Liver (tissue), 9 donors: ENCODE data around the gene GAN. TPM values are rescaled to one million over a fixed set of nuclear protein-coding genes. Genes with fewer than 3 reads are reported as not detected.

ENCODE experiments used
- DNase-seq: peaks from one replicate; pipeline ENCODE4 v3.0.0-alpha.2; 2017; ENCODE audit warnings: low spot score
- H3K27ac ChIP-seq, 2 donors: one replicate each; pipeline ENCODE4 v1.7.0; 2013; ENCODE audit warnings: inconsistent platforms in 2 of 2, low read length in 2 of 2, control low read depth in 1 of 2, low read depth in 1 of 2, mild to moderate bottlenecking in 1 of 2
- H3K27me3 ChIP-seq, 4 donors: one replicate each; pipeline versions ENCODE4 v1.6.1 to v1.7.0; 2013; ENCODE audit warnings: low read length in 3 of 4, inconsistent platforms in 1 of 4, mild to moderate bottlenecking in 1 of 4, moderate library complexity in 1 of 4; ENCODE audit not compliant: control insufficient read depth in 4 of 4, insufficient read depth in 4 of 4
- H3K36me3 ChIP-seq, 4 donors: one replicate each; pipeline versions ENCODE4 v1.6.1 to v1.7.0; 2013; ENCODE audit warnings: low read length in 3 of 4, mild to moderate bottlenecking in 3 of 4, low read depth in 1 of 4, moderate library complexity in 1 of 4; ENCODE audit not compliant: control insufficient read depth in 4 of 4, insufficient read depth in 3 of 4
- H3K4me1 ChIP-seq, 4 donors: one replicate each; pipeline versions ENCODE4 v1.6.1 to v1.7.0; 2013; ENCODE audit warnings: low read length in 3 of 4, mild to moderate bottlenecking in 3 of 4, moderate library complexity in 1 of 4; ENCODE audit not compliant: control insufficient read depth in 4 of 4, insufficient read depth in 4 of 4
- H3K4me3 ChIP-seq, 3 donors: one replicate each; pipeline versions ENCODE4 v1.6.1 to v1.7.0; 2013; ENCODE audit warnings: low read length in 3 of 3, control low read depth in 1 of 3, low read depth in 1 of 3, mild to moderate bottlenecking in 1 of 3
- H3K9ac ChIP-seq, 2 donors: one replicate each; pipeline ENCODE4 v1.7.0; 2013; ENCODE audit warnings: low read length in 2 of 2, mild to moderate bottlenecking in 2 of 2, moderate library complexity in 2 of 2, control low read depth in 1 of 2, low read depth in 1 of 2
- H3K9me3 ChIP-seq, 4 donors: one replicate each; pipeline versions ENCODE4 v1.6.1 to v1.7.0; 2013; ENCODE audit warnings: low read length in 3 of 4; ENCODE audit not compliant: control insufficient read depth in 4 of 4
- ATF3 ChIP-seq: IDR thresholded peaks from 2 replicates; pipeline ENCODE4 v1.6.1; 2016; ENCODE audit warnings: antibody characterized with exemption
- CTCF ChIP-seq: fragments of 150-350 bp; IDR thresholded peaks from 2 replicates; pipeline ENCODE4 v1.5.1; 2017; ENCODE audit warnings: improper control_type of control experiment, low read depth, low read length; ENCODE audit not compliant: missing input control
- EGR1 ChIP-seq, 2 donors: IDR thresholded peaks; 2 replicates each; pipeline ENCODE4 v1.6.1; 2016 to 2018; ENCODE audit warnings: antibody characterized with exemption in 2 of 2, low read depth in 2 of 2
- FOXA1 ChIP-seq: IDR thresholded peaks from 2 replicates; pipeline ENCODE4 v1.6.1; 2016; ENCODE audit warnings: antibody characterized with exemption
- FOXA2 ChIP-seq: IDR thresholded peaks from 2 replicates; pipeline ENCODE4 v1.6.1; 2016; ENCODE audit warnings: antibody characterized with exemption
- GABPA ChIP-seq, 2 donors: IDR thresholded peaks in 1 of 2; conservative IDR thresholded peaks in 1 of 2; 2 replicates each; pipeline ENCODE4 v1.6.1; 2016; ENCODE audit warnings: antibody characterized with exemption in 2 of 2, mild to moderate bottlenecking in 1 of 2, moderate library complexity in 1 of 2
- HNF4A ChIP-seq, 2 donors: conservative IDR thresholded peaks; 2 replicates each; pipeline ENCODE4 v1.6.1; 2016; ENCODE audit warnings: antibody characterized with exemption in 2 of 2, mild to moderate bottlenecking in 2 of 2
- HNF4G ChIP-seq: IDR thresholded peaks from 2 replicates; pipeline ENCODE4 v1.6.1; 2016; ENCODE audit warnings: antibody characterized with exemption
- JUND ChIP-seq, 2 donors: IDR thresholded peaks; 2 replicates each; pipeline ENCODE4 v1.6.1; 2016; ENCODE audit warnings: antibody characterized with exemption in 2 of 2
- MAX ChIP-seq: IDR thresholded peaks from 2 replicates; pipeline ENCODE4 v1.6.1; 2016; ENCODE audit warnings: antibody characterized with exemption
- NR2F2 ChIP-seq: IDR thresholded peaks from 2 replicates; pipeline ENCODE4 v1.6.1; 2016; ENCODE audit warnings: antibody characterized with exemption
- RAD21 ChIP-seq, 2 donors: IDR thresholded peaks; 2 replicates each; pipeline ENCODE4 v1.6.1; 2016; ENCODE audit warnings: antibody characterized with exemption in 2 of 2, mild to moderate bottlenecking in 2 of 2
- REST ChIP-seq: IDR thresholded peaks from 2 replicates; pipeline ENCODE4 v1.6.1; 2016; ENCODE audit warnings: antibody characterized with exemption, mild to moderate bottlenecking
- RXRA ChIP-seq, 2 donors: IDR thresholded peaks; 2 replicates each; pipeline ENCODE4 v1.6.1; 2017 to 2018; ENCODE audit warnings: antibody characterized with exemption in 2 of 2, mild to moderate bottlenecking in 1 of 2
- SP1 ChIP-seq: IDR thresholded peaks from 2 replicates; pipeline ENCODE4 v1.6.1; 2018; ENCODE audit warnings: antibody characterized with exemption, mild to moderate bottlenecking
- TAF1 ChIP-seq: conservative IDR thresholded peaks from 2 replicates; pipeline ENCODE4 v1.6.1; 2016; ENCODE audit warnings: antibody characterized with exemption, mild to moderate bottlenecking
- YY1 ChIP-seq: IDR thresholded peaks from 2 replicates; pipeline ENCODE4 v1.6.1; 2016; ENCODE audit warnings: antibody characterized with exemption, mild to moderate bottlenecking
- ZBTB33 ChIP-seq: IDR thresholded peaks from 2 replicates; pipeline ENCODE4 v1.6.1; 2016; ENCODE audit warnings: antibody characterized with exemption
- WGBS: extraction: QIAGEN DNeasy Blood & Tissue Kit; methylation state at CpG from one replicate; pipeline ENCODE4 v1.1.7; 2013; 5-methylcytosine and 5-hydroxymethylcytosine counted together
- polyA plus RNA-seq, 2 donors: library from polyadenylated mRNA; stranded (reverse) in 1 of 2; unstranded in 1 of 2; fragments of 200-250 nt in 1 of 2; fragments of >200 nt in 1 of 2; fragmentation: Nextera tagmentation in 1 of 2; extraction: Ambion mirVana in 1 of 2; gene quantifications; one replicate each; pipeline versions ENCODE4 v1.2.1 to v1.2.3, GENCODE V29; 2013 to 2015
- total RNA-seq, 2 donors: library from RNA; depleted of rRNA; stranded (reverse); fragments of >200 nt; gene quantifications; one replicate each; pipeline ENCODE4 v1.2.3, GENCODE V29; 2014
- donor health status: healthy.
- donor health status: healthy.
- donor health status: healthy.
- donor health status: healthy.
- donor health status: healthy.

The GAN gene
- total and polyA plus RNA-seq, 4 donors = 0.33 to 5.5 (median 1.5) TPM

GRCh38 chr16:81357711-81358260, 43.0 kb downstream of the GAN start:
- H3K36me3 ChIP-seq = peaks cover 4 to 17% (median 9%) of the 10 kb centered on the region in 4 donors
- H3K9ac ChIP-seq = no peak overlapping the region
- no peaks in the 10 kb centered on the region for H3K27me3 ChIP-seq
- no peaks in the 10 kb centered on the region for H3K9me3 ChIP-seq
- WGBS = 97% methylated on average over 9 of the region's 9 CpGs
- H3K4me1 ChIP-seq = no peaks in the 10 kb centered on the region
- no peak overlapping the region for H3K4me3 ChIP-seq
- TF ChIP-seq HNF4G = no peak
- no peak for TF ChIP-seq GABPA (IDR thresholded peaks at IDR 0.05 in 1 of 2, conservative IDR thresholded peaks at IDR 0.05 in 1 of 2)
- TF ChIP-seq TAF1 = no peak
- TF ChIP-seq FOXA2 = no peak
- TF ChIP-seq EGR1 (IDR thresholded peaks at IDR 0.05; ENCODE audit: low read depth in 2 of 2) = no peak
- TF ChIP-seq SP1 = no peak
- no peak for TF ChIP-seq ATF3
- TF ChIP-seq JUND (IDR thresholded peaks at IDR 0.05) = no peak
- no peak for TF ChIP-seq YY1
- no peak for TF ChIP-seq RAD21 (IDR thresholded peaks at IDR 0.05)
- no peak for TF ChIP-seq RXRA (IDR thresholded peaks at IDR 0.05)
- TF ChIP-seq CTCF = no peak
- no peak for TF ChIP-seq REST
- no peak for TF ChIP-seq MAX
- no peak for TF ChIP-seq NR2F2
- no peak for TF ChIP-seq FOXA1
- TF ChIP-seq ZBTB33 = no peak
- TF ChIP-seq HNF4A (conservative IDR thresholded peaks at IDR 0.05) = no peak
- no peak for DNase-seq
- H3K27ac ChIP-seq = no peak overlapping the region
